SK-N-MC (cell line): Measurements from ENCODE around the gene THAP9.

Experiments used
- EZH2 ChIP-seq: fragments of 200-600 bp; sonication (generic); IDR thresholded peaks from one replicate; pipeline ENCODE4 v1.6.1; 2017; ENCODE audit warnings: antibody characterized with exemption
- FOXP2 ChIP-seq: optimal IDR thresholded peaks from 2 replicates; pipeline ENCODE3; 2011; ENCODE audit warnings: mild to moderate bottlenecking, moderate library complexity; ENCODE audit not compliant: insufficient read depth; ENCODE audit errors: extremely low read length, control extremely low read depth
- POLR2AphosphoS5 ChIP-seq: IDR thresholded peaks from 2 replicates; pipeline ENCODE4 v1.6.1; 2012; ENCODE audit warnings: mild to moderate bottlenecking, low read depth, low read length, borderline replicate concordance

DNA sequence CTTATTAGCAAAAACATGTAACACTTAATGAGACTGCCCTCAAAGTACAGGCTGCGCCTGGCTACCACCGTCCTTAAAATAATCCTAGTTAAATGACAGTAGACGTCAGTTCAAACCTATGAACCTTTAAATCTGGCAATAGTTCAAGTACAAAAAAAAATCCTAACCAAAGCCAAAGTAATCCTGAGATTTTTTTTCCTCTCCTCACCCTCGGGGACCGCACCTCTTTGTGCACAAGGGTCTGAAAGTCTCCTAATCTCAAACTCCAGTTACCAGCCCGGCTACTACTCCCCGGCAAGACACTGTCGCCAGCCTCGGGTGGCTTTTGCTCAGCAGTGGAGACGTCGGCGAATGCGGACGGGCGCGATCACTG, 10.0 kb upstream of the THAP9 start:
- TF ChIP-seq POLR2AphosphoS5 = no peak
- TF ChIP-seq EZH2 = no peak
- TF ChIP-seq FOXP2 = no peak
